HG02610 (cell line): ENCODE measurements around the gene TP63.
"Not testable (repeated sequence)": the region's sequence is repeated elsewhere in the genome, so short reads cannot be mapped to it uniquely, and the experiment has no call there.

ENCODE experiments used
- ATAC-seq: cut with Tn5 transposase; IDR thresholded peaks from one replicate; pipeline ENCODE4 v1.9.1; 2021; ENCODE audit warnings: mild to moderate bottlenecking, moderate library complexity; ENCODE audit not compliant: unreplicated experiment

Gene TP63

GRCh38 chr3:189625071-189625470 lies 6.1 kb upstream of the TP63 start:
- ATAC-seq = peak; percentile 71

- ATAC-seq = no peak
Measured at GRCh38 chr3:189625572-189625971, 5.6 kb upstream of the TP63 start.

- no peak for ATAC-seq
Measured at GRCh38 chr3:189626286-189626685, 4.9 kb upstream of the TP63 start.

- no peak for ATAC-seq
Measured at GRCh38 chr3:189629803-189630455, 1.3 kb upstream of the TP63 start.

GRCh38 chr3:189630767-189631372 lies 319 bp upstream of the TP63 start:
- ATAC-seq = peak; percentile 77

GRCh38 chr3:189631409-189631808 lies 220 bp downstream of the TP63 start:
- no peak for ATAC-seq

GRCh38 chr3:189632242-189632641 lies 1.1 kb downstream of the TP63 start:
- ATAC-seq = no peak

- no peak for ATAC-seq
Measured at GRCh38 chr3:189635339-189635738, 4.2 kb downstream of the TP63 start.

- no peak for ATAC-seq
Measured at GRCh38 chr3:189636048-189636447, 4.9 kb downstream of the TP63 start.

- no peak for ATAC-seq
Measured at GRCh38 chr3:189637750-189638149, 6.6 kb downstream of the TP63 start.

- no peak for ATAC-seq
Measured at GRCh38 chr3:189638276-189639031, 7.3 kb downstream of the TP63 start.

GRCh38 chr3:189641776-189642175 lies 10.6 kb downstream of the TP63 start:
- ATAC-seq = peak; percentile 46

GRCh38 chr3:189646853-189647542 lies 15.8 kb downstream of the TP63 start:
- peak; percentile 80 for ATAC-seq

- no peak for ATAC-seq
Measured at GRCh38 chr3:189652042-189652441, 20.9 kb downstream of the TP63 start.

GRCh38 chr3:189655617-189656016 lies 24.4 kb downstream of the TP63 start:
- peak; percentile 90 for ATAC-seq

GRCh38 chr3:189659571-189659970 lies 28.4 kb downstream of the TP63 start:
- ATAC-seq = no peak

- no peak for ATAC-seq
Measured at GRCh38 chr3:189664311-189664710, 33.1 kb downstream of the TP63 start.

GRCh38 chr3:189672346-189672745 lies 41.2 kb downstream of the TP63 start:
- ATAC-seq = not testable (repeated sequence)

- peak; percentile 80 for ATAC-seq
Measured at GRCh38 chr3:189673535-189673934, 42.3 kb downstream of the TP63 start.

GRCh38 chr3:189674249-189674913 lies 43.2 kb downstream of the TP63 start:
- ATAC-seq = no peak

GRCh38 chr3:189677667-189678066 lies 46.5 kb downstream of the TP63 start:
- no peak for ATAC-seq
